Spleen (tissue), 11 donors: ENCODE measurements around the gene SUN2. TPM values are rescaled to one million over a fixed set of nuclear protein-coding genes. Genes with fewer than 3 reads are reported as not detected.
A peak's percentile ranks its signal among the peaks of the same experiment; 100 is the strongest.

ENCODE experiments used
- DNase-seq: peaks from one replicate; pipeline ENCODE4 v3.0.0-alpha.2; 2020
- H3K27ac ChIP-seq, 8 donors: fragments of 200-600 bp; sonication (generic) in 7 of 8; 1 replicate in 4 of 8; 2 replicates in 4 of 8; pipeline versions ENCODE4 v1.5.0 to v1.8.0; 2016 to 2021; ENCODE audit warnings: inconsistent platforms in 4 of 8, mild to moderate bottlenecking in 4 of 8, moderate library complexity in 1 of 8
- H3K27me3 ChIP-seq, 7 donors: fragments of 200-600 bp; sonication (generic) in 6 of 7; replicated peaks in 1 of 7; 1 replicate in 4 of 7; 2 replicates in 3 of 7; pipeline versions ENCODE4 v1.5.0 to v1.8.0; 2016 to 2021; ENCODE audit warnings: inconsistent platforms in 3 of 7, mild to moderate bottlenecking in 1 of 7
- H3K36me3 ChIP-seq, 6 donors: fragments of 200-600 bp; sonication (generic) in 5 of 6; 1 replicate in 4 of 6; 2 replicates in 2 of 6; pipeline versions ENCODE4 v1.5.0 to v1.8.0; 2016 to 2021; ENCODE audit warnings: inconsistent platforms in 2 of 6
- H3K4me1 ChIP-seq, 6 donors: fragments of 200-600 bp; sonication (generic) in 5 of 6; 1 replicate in 3 of 6; 2 replicates in 3 of 6; pipeline versions ENCODE4 v1.5.0 to v1.8.0; 2016 to 2021; ENCODE audit warnings: inconsistent platforms in 3 of 6
- H3K4me3 ChIP-seq, 8 donors: fragments of 200-600 bp; sonication (generic) in 7 of 8; 1 replicate in 4 of 8; 2 replicates in 4 of 8; pipeline versions ENCODE4 v1.5.0 to v1.8.0; 2016 to 2021; ENCODE audit warnings: inconsistent platforms in 4 of 8, mild to moderate bottlenecking in 4 of 8, moderate library complexity in 2 of 8
- H3K9me3 ChIP-seq, 8 donors: fragments of 200-600 bp; sonication (generic) in 7 of 8; 1 replicate in 4 of 8; 2 replicates in 4 of 8; pipeline versions ENCODE4 v1.5.0 to v1.8.0; 2016 to 2021; ENCODE audit warnings: inconsistent platforms in 4 of 8
- POLR2A ChIP-seq, 3 donors: fragments of 450-650 bp; IDR thresholded peaks; one replicate each; pipeline ENCODE4 v1.5.1; 2017; ENCODE audit warnings: antibody characterized with exemption in 3 of 3, mild to moderate bottlenecking in 1 of 3
- POLR2AphosphoS5 ChIP-seq, 3 donors: sonication (generic); formaldehyde crosslinking; IDR thresholded peaks; one replicate each; pipeline ENCODE4 v1.5.1; 2017; ENCODE audit warnings: antibody characterized with exemption in 3 of 3
- WGBS, 5 donors: extraction: QIAGEN DNeasy Blood & Tissue Kit in 3 of 5; methylation state at CpG; one replicate each; pipeline versions ENCODE4 v1.1.5 to v1.1.7; 2013 to 2018; 5-methylcytosine and 5-hydroxymethylcytosine counted together
- intact Hi-C: fragments of 100-400 bp; cut with DNase I; formaldehyde crosslinking; loops from one replicate; pipeline ENCODE4 v1.15.0; 2023; ENCODE audit warnings: low total_unique reads
- polyA plus RNA-seq, 3 donors: library from polyadenylated mRNA; stranded (reverse); fragments of 200-250 nt; gene quantifications; one replicate each; pipeline ENCODE4 v1.2.1, GENCODE V29; 2013
- total RNA-seq, 7 donors: library from RNA; depleted of rRNA in 3 of 7; stranded (reverse); fragments of >200 nt in 3 of 7; fragmentation: NEBNext Ultra II Directional in 4 of 7; extraction: Animal tissue kit (Norgen Biotek cat#: 25700) in 4 of 7; gene quantifications; one replicate each; pipeline versions ENCODE4 v1.1.0 to v1.2.1, GENCODE V29; 2016 to 2021
- TF ChIP-seq, protein P1 (sequence below), 11 experiments: fragments of 200-600 bp in 7 of 11; fragments of 450-650 bp in 4 of 11; sonication (generic) in 4 of 11; IDR thresholded peaks in 8 of 11; conservative IDR thresholded peaks in 3 of 11; 1 replicate in 7 of 11; 2 replicates in 4 of 11; pipeline versions ENCODE4 v1.4.0 to v1.8.0; 2016 to 2021; ENCODE audit warnings: antibody characterized with exemption in 11 of 11, inconsistent platforms in 4 of 11, mild to moderate bottlenecking in 1 of 11
- donor health status: healthy with polysubstance abuse.
- donor health status: DM: no; HTN: no; CAD: no; lungs with moderate emphysema.
- donor health status: DM: no; HTN: no; CAD: no.
- donor health status: Bipolar disorder and iron deficiency.
- donor health status: healthy.
- donor health status: DM: no; HTN: no; CAD: no.
- donor health status: DM: yes; HTN: yes; CAD: no.

Gene SUN2
- total and polyA plus RNA-seq, 10 donors: 35.4 to 455 (median 208) TPM

DNA sequence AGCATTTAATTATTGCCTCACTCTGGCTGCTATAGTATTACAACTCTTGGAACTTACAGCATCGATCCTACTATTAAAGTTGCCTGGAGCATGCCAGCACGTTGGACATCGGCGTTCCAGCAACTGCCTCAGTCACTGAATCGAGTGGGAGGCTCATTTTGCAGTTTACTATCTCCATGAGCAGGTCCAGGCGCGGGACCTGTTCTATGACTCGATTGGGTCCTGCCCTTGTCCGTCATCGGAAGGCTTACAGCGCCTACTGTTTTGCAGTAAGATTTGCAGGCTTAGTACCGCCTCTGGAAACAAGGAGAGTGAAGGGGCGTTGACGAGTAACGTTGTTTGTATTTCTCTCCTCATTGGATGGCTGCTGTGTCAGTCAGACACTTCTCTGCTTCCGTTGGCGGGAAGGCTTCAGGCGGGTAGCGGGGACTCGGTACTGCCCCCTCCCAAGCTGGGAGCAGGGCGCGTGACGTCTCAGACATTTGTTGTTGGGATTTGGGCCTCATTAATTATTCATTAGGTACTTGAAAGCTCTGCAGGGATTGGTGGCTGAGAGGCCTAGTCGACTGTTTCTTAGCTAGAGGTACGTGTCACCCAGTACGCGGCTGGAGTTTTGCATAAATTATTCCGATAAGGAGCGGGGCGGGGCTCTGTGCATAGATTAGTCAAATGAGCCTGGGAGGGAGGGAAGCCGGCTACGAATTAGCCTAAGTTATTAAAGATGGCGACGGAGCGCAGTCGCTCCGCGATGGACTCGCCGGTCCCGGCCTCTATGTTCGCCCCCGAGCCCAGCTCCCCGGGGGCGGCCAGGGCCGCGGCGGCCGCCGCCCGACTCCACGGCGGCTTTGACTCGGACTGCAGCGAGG lies 50.3 kb downstream of the SUN2 start, which contains the start of gene GTPBP1:
GTPBP1 (plus strand) TSS at position 710 of the 866 bp plus-strand sequence; CDS start at position 722, 12 bp downstream.
- TF ChIP-seq POLR2A (IDR thresholded peaks at IDR 0.05) (peak in 2 of 3 donors; percentile 70 to 84), POLR2AphosphoS5 (IDR thresholded peaks at IDR 0.05) (peak; percentile 84 to 87 (median 86))
- TF ChIP-seq, protein P1, sequence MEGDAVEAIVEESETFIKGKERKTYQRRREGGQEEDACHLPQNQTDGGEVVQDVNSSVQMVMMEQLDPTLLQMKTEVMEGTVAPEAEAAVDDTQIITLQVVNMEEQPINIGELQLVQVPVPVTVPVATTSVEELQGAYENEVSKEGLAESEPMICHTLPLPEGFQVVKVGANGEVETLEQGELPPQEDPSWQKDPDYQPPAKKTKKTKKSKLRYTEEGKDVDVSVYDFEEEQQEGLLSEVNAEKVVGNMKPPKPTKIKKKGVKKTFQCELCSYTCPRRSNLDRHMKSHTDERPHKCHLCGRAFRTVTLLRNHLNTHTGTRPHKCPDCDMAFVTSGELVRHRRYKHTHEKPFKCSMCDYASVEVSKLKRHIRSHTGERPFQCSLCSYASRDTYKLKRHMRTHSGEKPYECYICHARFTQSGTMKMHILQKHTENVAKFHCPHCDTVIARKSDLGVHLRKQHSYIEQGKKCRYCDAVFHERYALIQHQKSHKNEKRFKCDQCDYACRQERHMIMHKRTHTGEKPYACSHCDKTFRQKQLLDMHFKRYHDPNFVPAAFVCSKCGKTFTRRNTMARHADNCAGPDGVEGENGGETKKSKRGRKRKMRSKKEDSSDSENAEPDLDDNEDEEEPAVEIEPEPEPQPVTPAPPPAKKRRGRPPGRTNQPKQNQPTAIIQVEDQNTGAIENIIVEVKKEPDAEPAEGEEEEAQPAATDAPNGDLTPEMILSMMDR (IDR thresholded peaks at IDR 0.05 in 8 of 11, conservative IDR thresholded peaks at IDR 0.05 in 3 of 11): peak in 7 of 11 experiments; percentile 9 to 73 (median 53)
- intact Hi-C loops: no loop called here

DNA sequence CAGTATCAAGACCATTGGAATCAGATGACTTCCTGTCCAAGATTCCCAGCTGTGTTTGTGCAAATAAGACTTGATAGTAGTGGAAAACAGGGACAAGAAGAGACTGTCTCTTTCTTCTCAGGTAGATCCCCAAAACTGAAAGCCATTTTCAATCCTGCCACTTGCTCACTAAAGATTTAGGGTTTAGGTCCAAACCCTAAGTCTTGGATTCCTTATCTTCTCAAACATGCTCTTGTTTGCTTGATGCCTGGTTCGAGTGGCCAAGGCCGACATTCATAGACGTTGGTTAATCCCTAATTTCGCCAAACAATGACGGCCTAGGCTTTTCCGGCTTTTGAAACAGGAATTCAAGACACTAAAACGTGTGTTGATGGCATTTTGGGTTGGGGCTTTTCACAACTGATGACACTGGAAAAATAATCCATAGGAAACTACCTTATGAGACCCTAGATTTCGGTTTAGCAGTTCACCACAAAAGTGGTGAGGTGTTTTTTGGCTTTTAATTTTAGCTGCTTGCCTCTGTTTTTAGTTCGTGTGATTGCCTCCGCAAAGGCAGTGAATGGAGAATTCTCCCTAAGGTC lies 51.1 kb downstream of the SUN2 start:
- peaks cover 0 to 14% (median 0%) of the 10 kb centered on the region in 6 donors for H3K36me3 ChIP-seq
- WGBS, 5 donors: 15 to 26% (median 18%) methylated on average over 10 of the region's 10 CpGs
- no peaks in the 10 kb centered on the region for H3K9me3 ChIP-seq
- peaks cover 42 to 61% (median 55%) of the 10 kb centered on the region in 6 donors for H3K4me1 ChIP-seq
- intact Hi-C loops: no loop called here
- no peaks in the 10 kb centered on the region for H3K27me3 ChIP-seq
- H3K27ac ChIP-seq: peak overlapping the region; percentile 66 to 99 (median 96)
- DNase-seq: no peak
- H3K4me3 ChIP-seq: peak overlapping the region; percentile 3 to 94 (median 29)
- no peak for TF ChIP-seq POLR2AphosphoS5 (IDR thresholded peaks at IDR 0.05)
- TF ChIP-seq POLR2A (IDR thresholded peaks at IDR 0.05): peak in 1 of 3 donors; percentile 6

More for the DNA sequence above, 50.3 kb downstream of the SUN2 start, which contains the start of gene GTPBP1:
- Histone ChIP-seq H3K36me3 (peaks cover 0 to 21% (median 1%) of the 10 kb centered on the region in 6 donors), H3K4me3 (peak within 1 kb of the TSS; percentile 76 to 94 (median 86)), H3K27ac (peak within 1 kb of the TSS; percentile 93 to 99 (median 98)), H3K4me1 (peaks cover 43 to 62% (median 57%) of the 10 kb centered on the region in 6 donors), H3K27me3 (no peaks in the 10 kb centered on the region), H3K9me3 (no peaks in the 10 kb centered on the region)
- DNase-seq: peak; percentile 98
- WGBS, 5 donors: 0% methylated on average over 44 to 55 of the region's 55 CpGs

DNA sequence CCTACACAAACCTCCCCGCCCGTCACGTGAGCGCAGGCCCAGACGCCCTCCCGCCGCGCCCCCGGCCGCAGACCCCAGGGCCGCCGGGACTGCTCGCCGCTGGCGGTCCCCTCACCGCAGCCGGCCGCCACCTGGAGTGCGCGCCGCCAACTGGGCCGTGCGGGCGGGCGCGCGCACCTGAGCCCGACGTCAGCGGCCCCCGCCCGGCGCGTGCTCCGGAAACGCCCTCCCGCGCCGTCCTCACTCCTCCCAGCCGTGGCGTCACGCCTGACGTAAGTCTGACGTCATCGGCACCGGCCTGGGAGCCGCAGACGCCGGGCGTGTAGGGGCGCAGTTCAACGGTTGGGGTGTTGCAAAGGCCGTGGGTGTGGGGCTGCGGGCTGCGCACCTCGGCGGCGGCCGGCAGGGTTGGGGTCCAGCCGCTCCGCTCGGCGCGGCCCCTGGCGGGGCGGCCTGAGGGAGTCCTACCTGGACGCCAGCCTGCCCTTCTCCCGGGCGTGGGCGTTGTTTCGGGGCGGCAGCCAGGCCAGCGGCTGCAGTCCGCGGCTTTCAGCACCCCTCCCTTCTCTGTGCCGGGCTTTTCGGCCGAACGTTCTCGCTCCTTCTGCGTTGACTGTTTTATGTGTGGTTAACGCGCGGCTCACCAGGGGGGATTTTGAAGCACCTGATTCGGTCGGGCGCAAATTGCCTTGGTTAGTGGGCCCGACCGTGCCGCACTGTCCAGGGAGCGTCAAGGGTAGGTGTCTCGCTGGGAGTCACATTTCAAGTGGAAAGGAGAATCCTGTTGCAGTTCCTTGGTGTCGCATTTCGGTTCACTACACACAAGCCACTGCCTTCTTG lies 54.8 kb downstream of the SUN2 start, which contains the start of gene JOSD1:
JOSD1 (minus strand) TSS at position 155 of the 840 bp plus-strand sequence. CDS start 956 bp downstream, outside the sequence.
- 0 to 1% (median 0%) methylated on average over 23 to 94 of the region's 94 CpGs for WGBS, 5 donors
- TF ChIP-seq, protein P1 (IDR thresholded peaks at IDR 0.05 in 8 of 11, conservative IDR thresholded peaks at IDR 0.05 in 3 of 11): peak in 4 of 11 experiments; percentile 17 to 38 (median 33)
- peak; percentile 84 to 93 (median 88) for TF ChIP-seq POLR2A (IDR thresholded peaks at IDR 0.05)
- peak; percentile 99 for TF ChIP-seq POLR2AphosphoS5 (IDR thresholded peaks at IDR 0.05)
- intact Hi-C loops: no loop called here
- DNase-seq: peak; percentile 99
- H3K4me1 ChIP-seq: peaks cover 49 to 66% (median 59%) of the 10 kb centered on the region in 6 donors
- H3K27ac ChIP-seq: peak within 1 kb of the TSS; percentile 94 to 99 (median 98)
- no peaks in the 10 kb centered on the region for H3K27me3 ChIP-seq
- H3K9me3 ChIP-seq: no peaks in the 10 kb centered on the region
- H3K36me3 ChIP-seq: no peaks in the 10 kb centered on the region
- peak within 1 kb of the TSS; percentile 59 to 79 (median 63) for H3K4me3 ChIP-seq
